ENCODE data around the gene GLIPR1L1. TPM values are rescaled to one million over a fixed set of nuclear protein-coding genes. Genes with fewer than 3 reads are reported as not detected.

The GLIPR1L1 gene
- total and polyA plus RNA-seq, 2 of the 4 experiments (the other 2 are of a cell fraction) = not detected

GRCh38 chr12:75337905-75338304 lies 3.4 kb downstream of the GLIPR1L1 start:
- H4K20me1 ChIP-seq (ENCODE audit: insufficient read depth, low read length) = no peaks in the 10 kb centered on the region
- no peak overlapping the region for H2AFZ ChIP-seq (replicated peaks; ENCODE audit: low read length, poor library complexity)
- in situ Hi-C loops (cut with MboI; ENCODE audit: low sequenced_read_pairs) (loop anchor here (25.0 kb wide), 1 partner anchor 699 kb away; the partner anchor contains the start of gene PHLDA1), intact Hi-C loops (cut with micrococcal nuclease) (no loop called here), dilution Hi-C loops (cut with HindIII; ENCODE audit: low sequenced_read_pairs, unreplicated experiment) (no loop called here)
- TF ChIP-seq CTCF (conservative IDR thresholded peaks at IDR 0.05; ENCODE audit: low read depth, low read length) (no peak), CHD1 (IDR thresholded peaks at IDR 0.05; ENCODE audit: low read depth, low read length) (no peak), MXI1 (IDR thresholded peaks at IDR 0.05; ENCODE audit: borderline replicate concordance, low read depth, low read length) (no peak), MAZ (IDR thresholded peaks at IDR 0.05; ENCODE audit: borderline replicate concordance, low read depth, low read length) (no peak), NFE2L2 (IDR thresholded peaks at IDR 0.05; ENCODE audit: low read depth, low read length) (no peak), FOS (IDR thresholded peaks at IDR 0.05; ENCODE audit: low read depth, low read length) (no peak), CEBPB (IDR thresholded peaks at IDR 0.05; ENCODE audit: low read depth, low read length) (no peak), SMC3 (IDR thresholded peaks at IDR 0.05; ENCODE audit: low read depth, low read length) (no peak), RAD21 (IDR thresholded peaks at IDR 0.05; ENCODE audit: low read length) (no peak)
- no peaks in the 10 kb centered on the region for H3K9me1 ChIP-seq (ENCODE audit: insufficient read depth, low read length)
- no peak overlapping the region for H3K56ac ChIP-seq (ENCODE audit: extremely low read depth, insufficient read depth, low read length)
- H3K36me3 ChIP-seq (ENCODE audit: control insufficient read depth, insufficient read depth, low read length) = no peaks in the 10 kb centered on the region
- H3K4me2 ChIP-seq (ENCODE audit: low read depth, low read length) = no peak overlapping the region
- ATAC-seq (ENCODE audit: low read depth) (no peak), DNase-seq (no peak)
- no peaks in the 10 kb centered on the region for H3K79me1 ChIP-seq (ENCODE audit: low read depth in 1 of 2, low read length in 2 of 2)
- H3K27ac ChIP-seq (ENCODE audit: insufficient read depth, low read length) = no peak overlapping the region
- no peaks in the 10 kb centered on the region for H3K4me1 ChIP-seq (ENCODE audit: control insufficient read depth, insufficient read depth, low read length)
- no peak overlapping the region for H2BK5ac ChIP-seq (ENCODE audit: low read depth, low read length, poor library complexity, severe bottlenecking)
- H2AK5ac ChIP-seq (ENCODE audit: low read depth, low read length) = no peak overlapping the region
- CTCF ChIA-PET = no interaction called here
- no peak overlapping the region for H2BK20ac ChIP-seq (ENCODE audit: low read depth, low read length)
- H2BK15ac ChIP-seq (ENCODE audit: low read depth, low read length) = no peak overlapping the region
- no peak overlapping the region for H2BK120ac ChIP-seq (ENCODE audit: low read depth, low read length)
- no peak overlapping the region for H4K5ac ChIP-seq (ENCODE audit: low read depth, low read length)
- no peaks in the 10 kb centered on the region for H3K27me3 ChIP-seq (ENCODE audit: control insufficient read depth, insufficient read depth, low read length)
- no peak overlapping the region for H3K4me3 ChIP-seq (ENCODE audit: insufficient read depth, low read depth, low read length)
- H3K9me3 ChIP-seq (ENCODE audit: control insufficient read depth, insufficient read depth, low read length) = no peaks in the 10 kb centered on the region
- H3K18ac ChIP-seq (ENCODE audit: low read depth, low read length) = no peak overlapping the region
- no peak overlapping the region for H3K9ac ChIP-seq (ENCODE audit: low read depth, low read length)
- no peak overlapping the region for H4K8ac ChIP-seq (ENCODE audit: low read depth in 2 of 2, low read length in 2 of 2)
- WGBS, 2 experiments (ENCODE audit: extremely low coverage in 2 of 2, insufficient read length in 1 of 2) = no CpG with 5 or more reads among the region's 1 CpG
- BruUV-seq (replicated peaks) = no TSS peak
- no peak overlapping the region for H3K23ac ChIP-seq (ENCODE audit: low read depth, low read length)
- no peak overlapping the region for H4K91ac ChIP-seq (ENCODE audit: insufficient read depth, low read depth, low read length)
- no peak overlapping the region for H3K4ac ChIP-seq (ENCODE audit: low read depth, low read length)
- H2AK9ac ChIP-seq (replicated peaks; ENCODE audit: low read depth, low read length, poor library complexity) = no peak overlapping the region
- POLR2A ChIA-PET (ENCODE audit: unreplicated experiment) = no interaction called here
- H3K14ac ChIP-seq (replicated peaks; ENCODE audit: low read depth, low read length) = no peak overlapping the region
